Astrocyte (in vitro differentiated cells and primary cell): ENCODE data around the gene DHRS7B.

Source experiments
- EZH2 ChIP-seq: IDR thresholded peaks from 2 replicates; pipeline ENCODE4 v1.6.1; 2012; ENCODE audit warnings: mild to moderate bottlenecking, low read length, inconsistent platforms; ENCODE audit not compliant: insufficient read depth
- TF ChIP-seq, protein P1 (sequence below): IDR thresholded peaks from 2 replicates; pipeline ENCODE4 v1.5.1; 2011; ENCODE audit warnings: low read depth, mild to moderate bottlenecking, inconsistent platforms, low read length, moderate library complexity; ENCODE audit not compliant: insufficient read depth

- TF ChIP-seq, protein P1, sequence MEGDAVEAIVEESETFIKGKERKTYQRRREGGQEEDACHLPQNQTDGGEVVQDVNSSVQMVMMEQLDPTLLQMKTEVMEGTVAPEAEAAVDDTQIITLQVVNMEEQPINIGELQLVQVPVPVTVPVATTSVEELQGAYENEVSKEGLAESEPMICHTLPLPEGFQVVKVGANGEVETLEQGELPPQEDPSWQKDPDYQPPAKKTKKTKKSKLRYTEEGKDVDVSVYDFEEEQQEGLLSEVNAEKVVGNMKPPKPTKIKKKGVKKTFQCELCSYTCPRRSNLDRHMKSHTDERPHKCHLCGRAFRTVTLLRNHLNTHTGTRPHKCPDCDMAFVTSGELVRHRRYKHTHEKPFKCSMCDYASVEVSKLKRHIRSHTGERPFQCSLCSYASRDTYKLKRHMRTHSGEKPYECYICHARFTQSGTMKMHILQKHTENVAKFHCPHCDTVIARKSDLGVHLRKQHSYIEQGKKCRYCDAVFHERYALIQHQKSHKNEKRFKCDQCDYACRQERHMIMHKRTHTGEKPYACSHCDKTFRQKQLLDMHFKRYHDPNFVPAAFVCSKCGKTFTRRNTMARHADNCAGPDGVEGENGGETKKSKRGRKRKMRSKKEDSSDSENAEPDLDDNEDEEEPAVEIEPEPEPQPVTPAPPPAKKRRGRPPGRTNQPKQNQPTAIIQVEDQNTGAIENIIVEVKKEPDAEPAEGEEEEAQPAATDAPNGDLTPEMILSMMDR: no peak
- TF ChIP-seq EZH2: no peak
Measured at GRCh38 chr17:21210411-21211076, 83.8 kb downstream of the DHRS7B start.
